Iris pigment epithelial cell (primary cell): Measurements from ENCODE around the gene EGFLAM.
A peak's percentile ranks its signal among the peaks of the same experiment; 100 is the strongest.

Experiments used
- DNase-seq: peaks from one replicate; pipeline ENCODE4 v3.0.0-alpha.2; 2011; ENCODE audit warnings: low read depth

Gene EGFLAM

GRCh38 chr5:38258319-38259061 lies at the start of gene EGFLAM:
TSS of gene EGFLAM (plus strand) at chr5:38258559. CDS start at chr5:38258755, 196 bp downstream.
- DNase-seq: peak; percentile 7

GRCh38 chr5:38208782-38209378 lies 49.5 kb upstream of the EGFLAM start:
- peak; percentile 54 for DNase-seq

- no peak for DNase-seq
These were observed 47.5 kb upstream of the EGFLAM start for GRCh38 chr5:38210676-38211353.

GRCh38 chr5:38211354-38211710 lies 47.0 kb upstream of the EGFLAM start:
- DNase-seq: no peak

GRCh38 chr5:38212307-38212706 lies 46.1 kb upstream of the EGFLAM start:
- no peak for DNase-seq

- DNase-seq: peak; percentile 3
These were observed 32.3 kb upstream of the EGFLAM start for GRCh38 chr5:38226091-38226490.

- no peak for DNase-seq
These were observed 29.4 kb upstream of the EGFLAM start for GRCh38 chr5:38228914-38229313.

GRCh38 chr5:38234737-38235136 lies 23.6 kb upstream of the EGFLAM start:
- no peak for DNase-seq

GRCh38 chr5:38237681-38238080 lies 20.7 kb upstream of the EGFLAM start:
- no peak for DNase-seq

- DNase-seq: no peak
These were observed 18.1 kb upstream of the EGFLAM start for GRCh38 chr5:38240212-38240611.

GRCh38 chr5:38241655-38242054 lies 16.7 kb upstream of the EGFLAM start:
- no peak for DNase-seq

- no peak for DNase-seq
These were observed 13.1 kb upstream of the EGFLAM start for GRCh38 chr5:38245307-38245706.

GRCh38 chr5:38249301-38249700 lies 9.1 kb upstream of the EGFLAM start:
- peak; percentile 13 for DNase-seq

GRCh38 chr5:38249812-38250211 lies 8.5 kb upstream of the EGFLAM start:
- no peak for DNase-seq

GRCh38 chr5:38250763-38251448 lies 7.5 kb upstream of the EGFLAM start:
- no peak for DNase-seq

- no peak for DNase-seq
These were observed 4.6 kb upstream of the EGFLAM start for GRCh38 chr5:38253759-38254158.

GRCh38 chr5:38257308-38258041 lies 884 bp upstream of the EGFLAM start:
- no peak for DNase-seq

GRCh38 chr5:38258042-38258318 lies 379 bp upstream of the EGFLAM start:
- no peak for DNase-seq

GRCh38 chr5:38259062-38259808 lies 876 bp downstream of the EGFLAM start:
- no peak for DNase-seq

- DNase-seq: no peak
These were observed 1.4 kb downstream of the EGFLAM start for GRCh38 chr5:38259809-38260160.

GRCh38 chr5:38263983-38264382 lies 5.6 kb downstream of the EGFLAM start:
- no peak for DNase-seq
